ENCODE results near the gene ADAMTS12.

- TF ChIP-seq EZH2 (IDR thresholded peaks at IDR 0.05; ENCODE audit: low read length) (no peak), CTCF (optimal IDR thresholded peaks at IDR 0.05 in 1 of 3, IDR thresholded peaks at IDR 0.05 in 1 of 3, conservative IDR thresholded peaks at IDR 0.05 in 1 of 3; ENCODE audit: extremely low read depth in 1 of 3, insufficient read depth in 2 of 3, low read length in 3 of 3) (no peak)
These were observed 14.3 kb downstream of the ADAMTS12 start for GRCh38 chr5:33877449-33877848.
